H1 (cell line): ENCODE results near the gene TM9SF1. TPM values are rescaled to one million over a fixed set of nuclear protein-coding genes. Genes with fewer than 3 reads are reported as not detected.

Experiments used
- ATF2 ChIP-seq: IDR thresholded peaks from 2 replicates; pipeline ENCODE4 v1.6.1; 2012; ENCODE audit warnings: low read length, inconsistent platforms
- BACH1 ChIP-seq: IDR thresholded peaks from 2 replicates; pipeline ENCODE4 v1.6.1; 2012; ENCODE audit warnings: low read length, improper control_type of control experiment
- BRCA1 ChIP-seq: IDR thresholded peaks from 2 replicates; pipeline ENCODE4 v1.6.1; 2012; ENCODE audit warnings: low read depth, low read length, improper control_type of control experiment
- CBX5 ChIP-seq: fragments of 300-800, 300-1000 bp; sonication (generic); IDR thresholded peaks from 2 replicates; pipeline ENCODE4 v1.7.1; 2016; ENCODE audit warnings: antibody characterized with exemption, low read length, low read depth
- CBX8 ChIP-seq: fragments of 300-800, 300-1000 bp; sonication (generic); IDR thresholded peaks from 2 replicates; pipeline ENCODE4 v1.7.1; 2016; ENCODE audit warnings: low read depth, low read length, borderline replicate concordance
- CEBPB ChIP-seq: IDR thresholded peaks from 2 replicates; pipeline ENCODE4 v1.6.1; 2012; ENCODE audit warnings: low read depth, low read length
- EGR1 ChIP-seq: IDR thresholded peaks from 2 replicates; pipeline ENCODE4 v1.6.1; 2011; ENCODE audit warnings: low read depth, low read length, borderline replicate concordance
- FOSL1 ChIP-seq: IDR thresholded peaks from 2 replicates; pipeline ENCODE4 v1.6.1; 2011; ENCODE audit warnings: mild to moderate bottlenecking, low read depth, low read length, moderate library complexity; ENCODE audit not compliant: insufficient read depth
- GABPA ChIP-seq: IDR thresholded peaks from 2 replicates; pipeline ENCODE4 v1.6.1; 2011; ENCODE audit warnings: mild to moderate bottlenecking, low read length, moderate library complexity, borderline replicate concordance; ENCODE audit not compliant: insufficient read depth
- HDAC2 ChIP-seq, 2 experiments: fragments of 300-600 bp in 1 of 2; sonication (generic) in 1 of 2; IDR thresholded peaks; 2 replicates each; pipeline ENCODE4 v1.6.1; 2011 to 2012; ENCODE audit warnings: low read depth in 2 of 2, low read length in 2 of 2, mild to moderate bottlenecking in 2 of 2, moderate library complexity in 2 of 2, borderline replicate concordance in 1 of 2, inconsistent platforms in 1 of 2
- JUN ChIP-seq: IDR thresholded peaks from 2 replicates; pipeline ENCODE4 v1.6.1; 2011; ENCODE audit warnings: low read depth, mild to moderate bottlenecking, improper control_type of control experiment, low read length
- KDM4A ChIP-seq: IDR thresholded peaks from one replicate; pipeline ENCODE4 v1.7.1; 2012; ENCODE audit warnings: low read depth, mild to moderate bottlenecking, moderate library complexity, low read length, inconsistent platforms; ENCODE audit not compliant: severe bottlenecking
- NANOG ChIP-seq: IDR thresholded peaks from 2 replicates; pipeline ENCODE4 v1.6.1; 2011; ENCODE audit warnings: low read length, low read depth, mild to moderate bottlenecking, inconsistent platforms; ENCODE audit not compliant: insufficient read depth, poor library complexity, severe bottlenecking
- POLR2A ChIP-seq, 2 experiments: IDR thresholded peaks; 1 replicate in 1 of 2; 2 replicates in 1 of 2; pipeline ENCODE4 v1.6.1; 2011; ENCODE audit warnings: low read depth in 2 of 2, low read length in 2 of 2, mild to moderate bottlenecking in 2 of 2; ENCODE audit errors: control extremely low read depth in 1 of 2
- RBBP5 ChIP-seq: IDR thresholded peaks from 2 replicates; pipeline ENCODE4 v1.7.1; 2012; ENCODE audit warnings: low read depth, mild to moderate bottlenecking, inconsistent platforms, low read length, moderate library complexity, borderline replicate concordance
- RNF2 ChIP-seq: fragments of 200-900, 300-1000 bp; sonication (generic); IDR thresholded peaks from 2 replicates; pipeline ENCODE4 v1.7.1; 2016; ENCODE audit warnings: borderline replicate concordance, low read depth, mild to moderate bottlenecking, antibody characterized with exemption, low read length; ENCODE audit not compliant: poor library complexity, severe bottlenecking; ENCODE audit errors: missing control alignments
- SIN3A ChIP-seq, 2 experiments: IDR thresholded peaks in 1 of 2; conservative IDR thresholded peaks in 1 of 2; 2 replicates each; pipeline ENCODE4 v1.6.1; 2011 to 2012; ENCODE audit warnings: low read length in 2 of 2, improper control_type of control experiment in 1 of 2, low read depth in 1 of 2, mild to moderate bottlenecking in 1 of 2
- SIRT6 ChIP-seq: IDR thresholded peaks from one replicate; pipeline ENCODE4 v1.7.1; 2012; ENCODE audit warnings: low read length, inconsistent platforms
- SP1 ChIP-seq: IDR thresholded peaks from 2 replicates; pipeline ENCODE4 v1.6.1; 2011; ENCODE audit warnings: low read depth, low read length
- SUZ12 ChIP-seq: fragments of 200-600 bp; sonication (generic); IDR thresholded peaks from 2 replicates; pipeline ENCODE4 v1.6.1; 2012; ENCODE audit warnings: mild to moderate bottlenecking, inconsistent platforms, low read length, moderate library complexity, mixed read lengths
- TAF7 ChIP-seq: optimal IDR thresholded peaks from 2 replicates; pipeline ENCODE3; 2011; ENCODE audit warnings: low read depth, mild to moderate bottlenecking, inconsistent platforms, low read length, moderate library complexity, borderline replicate concordance
- polyA plus RNA-seq, 7 experiments: library from polyadenylated mRNA; depleted of rRNA in 3 of 7; stranded (reverse) in 5 of 7; unstranded in 2 of 7; fragments of >200 nt in 5 of 7; fragments of 200-250 nt in 2 of 7; gene quantifications; 1 replicate in 5 of 7; 2 replicates in 1 of 7; 4 replicates in 1 of 7; pipeline versions ENCODE4 v1.2.1 to v1.2.3, GENCODE V29; 2011 to 2013; ENCODE audit warnings: missing spikeins in 2 of 7, mixed read lengths in 2 of 7
- total RNA-seq: library from RNA; stranded (reverse); fragmentation: NEBNext Ultra II Directional; extraction: Animal tissue kit (Norgen Biotek cat#: 25700); gene quantifications from 2 replicates; pipeline ENCODE4 v1.2.1, GENCODE V29; 2021

TM9SF1 gene
- total and polyA plus RNA-seq, 2 of the 8 experiments (the other 6 are each of a cell fraction or from before 2014, with no cell fraction given): 22.2 to 29.2 TPM

GRCh38 chr14:24215495-24216344 lies 20.5 kb upstream of the TM9SF1 start, which contains the start of gene MDP1 (continued):
- TF ChIP-seq CBX5: no peak
- TF ChIP-seq SIN3A (conservative IDR thresholded peaks at IDR 0.05 in 1 of 2, IDR thresholded peaks at IDR 0.05 in 1 of 2; ENCODE audit: low read depth in 1 of 2, low read length in 2 of 2): peak; percentile 59 to 83; a peak in 2 of 4 replicates
- TF ChIP-seq CBX8: no peak
- no peak for TF ChIP-seq JUN
- peak; percentile 87 to 95 for TF ChIP-seq POLR2A (IDR thresholded peaks at IDR 0.05; ENCODE audit: control extremely low read depth in 1 of 2, low read depth in 2 of 2, low read length in 2 of 2)
- no peak for TF ChIP-seq RNF2
- TF ChIP-seq TAF7: peak; percentile 84
- 0 out of 4 replicates have a peak, but pooled peaks of 1 of the 2 experiments have one; percentile 49 for TF ChIP-seq HDAC2 (IDR thresholded peaks at IDR 0.05; ENCODE audit: borderline replicate concordance in 1 of 2, low read depth in 2 of 2, low read length in 2 of 2)
- no peak for TF ChIP-seq NANOG
- no peak for TF ChIP-seq FOSL1
- TF ChIP-seq ATF2: peak; percentile 39; the same call in 1 of the 2 replicates
- TF ChIP-seq RBBP5: no peak
- TF ChIP-seq SUZ12: no peak
- no peak for TF ChIP-seq SP1
- peak; percentile 56; the same call in 1 of the 2 replicates for TF ChIP-seq EGR1
- TF ChIP-seq KDM4A: peak; percentile 56
- no peak for TF ChIP-seq BACH1
- peak; percentile 97 for TF ChIP-seq CEBPB
- TF ChIP-seq BRCA1: no peak
- TF ChIP-seq SIRT6: no peak
- TF ChIP-seq GABPA: no peak
